Heart left ventricle (tissue), 16 donors: ENCODE data around the gene CDC42EP4. TPM values are rescaled to one million over a fixed set of nuclear protein-coding genes. Genes with fewer than 3 reads are reported as not detected.

Experiments used
- ATAC-seq, 4 donors: fragments of 200-7000 bp; cut with Tn5 transposase; one replicate each; pipeline ENCODE4 v1.9.1; 2020 to 2022; ENCODE audit warnings: moderate library complexity in 4 of 4, mild to moderate bottlenecking in 3 of 4, moderate number of reproducible peaks in 1 of 4
- DNase-seq, 5 donors: peaks; one replicate each; pipeline ENCODE4 v3.0.0-alpha.2; 2020
- H3K27ac ChIP-seq, 12 donors: fragments of 200-600 bp; sonication (generic) in 4 of 12; one replicate each; pipeline versions ENCODE4 v1.5.0 to v1.8.0; 2016 to 2022; ENCODE audit warnings: mild to moderate bottlenecking in 2 of 12
- H3K27me3 ChIP-seq, 9 donors: fragments of 200-600 bp; sonication (generic) in 2 of 9; one replicate each; pipeline versions ENCODE4 v1.5.1 to v1.8.0; 2016 to 2022; ENCODE audit warnings: mild to moderate bottlenecking in 3 of 9
- H3K36me3 ChIP-seq, 9 donors: fragments of 200-600 bp; sonication (generic) in 2 of 9; one replicate each; pipeline versions ENCODE4 v1.5.0 to v1.8.0; 2018 to 2022; ENCODE audit warnings: mild to moderate bottlenecking in 2 of 9
- H3K4me1 ChIP-seq, 12 donors: fragments of 200-600 bp; sonication (generic) in 4 of 12; one replicate each; pipeline versions ENCODE4 v1.5.0 to v1.8.0; 2016 to 2022; ENCODE audit warnings: mild to moderate bottlenecking in 3 of 12
- H3K4me3 ChIP-seq, 12 donors: fragments of 200-600 bp; sonication (generic) in 4 of 12; one replicate each; pipeline versions ENCODE4 v1.5.0 to v1.8.0; 2017 to 2022; ENCODE audit warnings: mild to moderate bottlenecking in 9 of 12, moderate library complexity in 4 of 12
- H3K9me3 ChIP-seq, 12 donors: fragments of 200-600 bp; sonication (generic) in 4 of 12; one replicate each; pipeline versions ENCODE4 v1.5.0 to v1.8.0; 2016 to 2022; ENCODE audit warnings: mild to moderate bottlenecking in 1 of 12
- CTCF ChIP-seq, 12 donors: fragments of 200-600 bp; sonication (generic) in 4 of 12; IDR thresholded peaks; one replicate each; pipeline versions ENCODE4 v1.5.0 to v1.8.0; 2018 to 2022; ENCODE audit warnings: antibody characterized with exemption in 12 of 12, mild to moderate bottlenecking in 5 of 12
- POLR2A ChIP-seq, 2 donors: fragments of 450-650 bp; IDR thresholded peaks; one replicate each; pipeline ENCODE4 v1.6.1; 2017; ENCODE audit warnings: antibody characterized with exemption in 2 of 2, mild to moderate bottlenecking in 2 of 2, moderate library complexity in 2 of 2
- WGBS, 4 donors: extraction: QIAGEN DNeasy Blood & Tissue Kit in 2 of 4; methylation state at CpG; one replicate each; pipeline versions ENCODE4 v1.1.5 to v1.1.7; 2013 to 2018; 5-methylcytosine and 5-hydroxymethylcytosine counted together
- intact Hi-C, 10 donors: fragments of 100-400 bp; cut with DNase I; formaldehyde crosslinking; loops; one replicate each; pipeline versions ENCODE4 v1.11.1 to v1.14.2; 2022
- polyA plus RNA-seq, 2 donors: library from polyadenylated mRNA; stranded (reverse); fragments of 200-250 nt; gene quantifications; one replicate each; pipeline ENCODE4 v1.2.3, GENCODE V29; 2013
- total RNA-seq, 9 donors: library from RNA; depleted of rRNA in 2 of 9; stranded (reverse); fragments of >200 nt in 2 of 9; fragmentation: NEBNext Ultra II Directional in 3 of 9; extraction: Animal tissue kit (Norgen Biotek cat#: 25700) in 3 of 9; gene quantifications; one replicate each; pipeline versions ENCODE4 v1.1.0 to v1.2.4, GENCODE V29; 2016 to 2023
- donor health status: ischemic (EF 13 %, LVEDD 7.1; RV severe dilation, severe dysfunction).
- donor health status: healthy with polysubstance abuse.
- donor health status: DM: no; HTN: yes; CAD: no.
- donor health status: DM: no; HTN: no; CAD: no.
- donor health status: ischemic (EF 25% LVEDD 6.9; RV normal size, moderate dysfunction).
- donor health status: ischemic (EF 25% LVEDD 5.7; RV mildly dilated, moderate dysfunction).
- donor health status: healthy.
- donor health status: DM: yes; HTN: yes; CAD: no.
- donor health status: ischemic (EF 35%, LVEDD 5.7; RV mildly dilated, moderate dysfunction).
- donor health status: nonischemic (EF 11% LVEDD 7.7; RV severe dilation, severe dysfunction).
- donor health status: DM: yes; HTN: yes; CAD: no.
- donor health status: PGD.
- donor health status: ischemic (EF 29% LVEDD 5.4; RV normal size, mild dysfunction).
- donor health status: nonischemic (EF 23%, LVEDD 6.1; RV moderate dilation, normal function).

CDC42EP4 gene
- total and polyA plus RNA-seq, 11 donors, result 18.6 to 103 (median 37.5) TPM

- TF ChIP-seq CTCF (IDR thresholded peaks at IDR 0.05) (no peak), POLR2A (IDR thresholded peaks at IDR 0.05) (no peak)
- Histone ChIP-seq H3K36me3 (no peaks in the 10 kb centered on the region), H3K4me1 (peaks cover 2 to 20% (median 18%) of the 10 kb centered on the region in 12 donors), H3K4me3 (no peak overlapping the region), H3K27me3 (no peaks in the 10 kb centered on the region), H3K27ac (no peak overlapping the region), H3K9me3 (peaks cover 0 to 4% (median 0%) of the 10 kb centered on the region in 12 donors)
- DNase-seq, result no peak
- no peak for ATAC-seq
- intact Hi-C loops, result no loop called here
- WGBS, 4 donors, result 96 to 100% (median 97%) methylated on average over 4 of the region's 4 CpGs
These were observed 37.3 kb downstream of the CDC42EP4 start for GRCh38 chr17:73274490-73274889.

DNA sequence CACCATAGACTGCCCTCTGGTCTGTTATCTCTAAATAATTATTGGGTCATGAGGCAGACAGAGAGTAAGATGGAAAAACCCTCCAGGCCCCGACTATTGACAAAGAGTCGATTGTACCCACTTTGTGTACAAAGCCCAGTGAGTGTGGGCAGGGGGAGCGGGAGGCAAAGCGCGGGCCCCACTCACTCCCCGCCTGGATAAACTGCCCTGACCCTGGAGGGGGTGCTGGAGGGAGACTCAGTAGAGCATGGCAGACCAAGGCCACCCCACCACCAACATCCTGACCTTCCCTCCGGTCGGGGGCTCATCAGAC is 38.9 kb downstream of the CDC42EP4 start:
- DNase-seq, result no peak
- Histone ChIP-seq H3K36me3 (no peaks in the 10 kb centered on the region), H3K4me3 (no peak overlapping the region), H3K27ac (no peak overlapping the region), H3K4me1 (peaks cover 0 to 4% (median 2%) of the 10 kb centered on the region in 12 donors), H3K9me3 (peaks cover 0 to 4% (median 0%) of the 10 kb centered on the region in 12 donors), H3K27me3 (no peaks in the 10 kb centered on the region)
- 85 to 96% (median 93%) methylated on average over 8 of the region's 8 CpGs for WGBS, 4 donors
- no peak for TF ChIP-seq POLR2A (IDR thresholded peaks at IDR 0.05)
- no peak for TF ChIP-seq CTCF (IDR thresholded peaks at IDR 0.05)
- intact Hi-C loops, result no loop called here
- no peak for ATAC-seq

DNA sequence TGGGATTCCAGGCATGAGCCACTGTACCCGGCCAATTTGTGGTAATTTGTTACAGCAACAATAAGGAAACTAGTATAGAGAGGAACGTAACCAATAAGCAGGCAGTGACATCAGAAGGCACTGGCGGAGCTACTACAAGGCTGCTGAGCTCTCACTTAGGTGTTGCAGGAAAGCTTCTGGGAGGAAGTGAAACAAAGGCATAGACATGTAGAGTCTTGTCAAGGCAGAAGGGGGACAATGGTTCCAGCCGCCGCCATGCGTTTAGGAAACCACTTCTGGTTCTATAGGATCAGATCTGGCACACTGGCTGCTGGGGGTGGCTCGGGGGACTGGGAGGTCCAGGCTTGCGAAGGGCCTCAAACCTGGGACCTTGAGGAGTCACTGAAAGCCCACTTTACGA is 40.7 kb downstream of the CDC42EP4 start:
- H3K4me1 ChIP-seq, result no peaks in the 10 kb centered on the region
- no peak overlapping the region for H3K4me3 ChIP-seq
- H3K27ac ChIP-seq, result no peak overlapping the region
- intact Hi-C loops, result no loop called here
- DNase-seq, result no peak
- no peak for ATAC-seq
- peaks cover 0 to 4% (median 0%) of the 10 kb centered on the region in 12 donors for H3K9me3 ChIP-seq
- no peaks in the 10 kb centered on the region for H3K27me3 ChIP-seq
- no peaks in the 10 kb centered on the region for H3K36me3 ChIP-seq
- 88 to 95% (median 94%) methylated on average over 9 of the region's 9 CpGs for WGBS, 4 donors
- TF ChIP-seq CTCF (IDR thresholded peaks at IDR 0.05) (no peak), POLR2A (IDR thresholded peaks at IDR 0.05) (no peak)

GRCh38 chr17:73269791-73270190 is 42.0 kb downstream of the CDC42EP4 start:
- H3K9me3 ChIP-seq, result peaks cover 0 to 4% (median 0%) of the 10 kb centered on the region in 12 donors
- no peaks in the 10 kb centered on the region for H3K4me1 ChIP-seq
- no peak for DNase-seq
- WGBS, 4 donors, result 3 to 100% (median 96%) methylated on average over 1 of the region's 1 CpG
- no peaks in the 10 kb centered on the region for H3K36me3 ChIP-seq
- no peak overlapping the region for H3K4me3 ChIP-seq
- intact Hi-C loops, result no loop called here
- H3K27me3 ChIP-seq, result no peaks in the 10 kb centered on the region
- TF ChIP-seq CTCF (IDR thresholded peaks at IDR 0.05) (no peak), POLR2A (IDR thresholded peaks at IDR 0.05) (no peak)
- no peak overlapping the region for H3K27ac ChIP-seq
- no peak for ATAC-seq
